SK-N-SH (cell line): Measurements from ENCODE around the gene COL26A1. TPM values are rescaled to one million over a fixed set of nuclear protein-coding genes. Genes with fewer than 3 reads are reported as not detected.

Source experiments
- CTCF ChIA-PET: fragments of 300-600, 350-600 bp; formaldehyde crosslinking; extraction: SDS; loops from one replicate; lab custom pipeline; 2021; lab: Yijun Ruan, JAX
- POLR2A ChIA-PET: fragments of 350-600 bp; sonication (Branson Sonifier 250); formaldehyde crosslinking; extraction: SDS; loops from one replicate; lab custom pipeline; 2020; ENCODE audit warnings: antibody characterized with exemption, inconsistent platforms; lab: Yijun Ruan, JAX
- DNase-seq: peaks from one replicate; pipeline ENCODE4 v3.0.0; 2012
- H2AFZ ChIP-seq: fragments of 200-600 bp; sonication (generic); 2 replicates; pipeline ENCODE4 v1.8.1; 2016; ENCODE audit warnings: antibody characterized with exemption, mild to moderate bottlenecking, low read depth
- H3F3A ChIP-seq: fragments of 200-600 bp; sonication (generic); replicated peaks from 2 replicates; pipeline ENCODE3; 2016; ENCODE audit warnings: antibody characterized with exemption, mild to moderate bottlenecking; ENCODE audit not compliant: insufficient read depth
- H3K27ac ChIP-seq, 2 experiments: fragments of 200-500 bp in 1 of 2; fragments of 200-600 bp in 1 of 2; sonication (Bioruptor generic) in 1 of 2; sonication (generic), shearing (Covaris generic) in 1 of 2; 2 replicates each; pipeline versions ENCODE4 v1.5.1 to v1.6.1; 2014 to 2016; ENCODE audit warnings: low read depth in 2 of 2, inconsistent platforms in 1 of 2, low read length in 1 of 2, mild to moderate bottlenecking in 1 of 2, mixed read lengths in 1 of 2
- H3K27me3 ChIP-seq: fragments of 200-600 bp; sonication (generic), shearing (Covaris generic); 2 replicates; pipeline ENCODE4 v1.6.1; 2016; ENCODE audit warnings: mixed run types; ENCODE audit not compliant: insufficient read depth
- H3K36me3 ChIP-seq, 2 experiments: fragments of 200-500 bp in 1 of 2; fragments of 200-600 bp in 1 of 2; sonication (Bioruptor generic) in 1 of 2; sonication (generic) in 1 of 2; replicated peaks in 1 of 2; 2 replicates each; pipeline versions ENCODE3 to v1.5.1; 2014 to 2016; ENCODE audit warnings: low read length in 1 of 2, mild to moderate bottlenecking in 1 of 2; ENCODE audit not compliant: insufficient read depth in 2 of 2, control insufficient read depth in 1 of 2
- H3K4me1 ChIP-seq, 2 experiments: fragments of 200-500 bp in 1 of 2; fragments of 200-600 bp in 1 of 2; sonication (Bioruptor generic) in 1 of 2; sonication (generic), shearing (Covaris generic) in 1 of 2; 2 replicates each; pipeline versions ENCODE4 v1.5.1 to v1.6.1; 2014 to 2016; ENCODE audit warnings: low read depth in 1 of 2, low read length in 1 of 2, mixed run types in 1 of 2; ENCODE audit not compliant: insufficient read depth in 2 of 2, control insufficient read depth in 1 of 2
- H3K4me2 ChIP-seq: fragments of 200-600 bp; sonication (generic), shearing (Covaris generic); 2 replicates; pipeline ENCODE4 v1.6.1; 2017; ENCODE audit warnings: mixed run types
- H3K4me3 ChIP-seq, 2 experiments: fragments of 200-500 bp in 1 of 2; fragments of 200-600 bp in 1 of 2; sonication (Bioruptor generic) in 1 of 2; sonication (generic), shearing (Covaris generic) in 1 of 2; 2 replicates each; pipeline versions ENCODE4 v1.5.1 to v1.8.1; 2014 to 2016; ENCODE audit warnings: low read depth in 2 of 2, inconsistent platforms in 1 of 2, low read length in 1 of 2, mild to moderate bottlenecking in 1 of 2, mixed read lengths in 1 of 2, moderate library complexity in 1 of 2
- H3K79me2 ChIP-seq: fragments of 200-600 bp; sonication (generic); 2 replicates; pipeline ENCODE4 v1.8.1; 2017; ENCODE audit warnings: mild to moderate bottlenecking; ENCODE audit not compliant: insufficient read depth
- H3K9ac ChIP-seq: fragments of 200-600 bp; sonication (generic); 2 replicates; pipeline ENCODE4 v1.6.1; 2017; ENCODE audit warnings: mixed run types
- H3K9me2 ChIP-seq: fragments of 200-600 bp; sonication (generic); 2 replicates; pipeline ENCODE4 v1.6.1; 2017; ENCODE audit warnings: mixed run types
- H3K9me3 ChIP-seq: fragments of 200-600 bp; sonication (generic); 2 replicates; pipeline ENCODE4 v1.6.1; 2017; ENCODE audit warnings: mixed run types, mild to moderate bottlenecking, moderate library complexity
- H4K20me1 ChIP-seq: fragments of 200-600 bp; sonication (generic); 2 replicates; pipeline ENCODE4 v1.6.1; 2017; ENCODE audit warnings: mild to moderate bottlenecking, mixed run types; ENCODE audit not compliant: insufficient read depth
- CHD2 ChIP-seq: fragments of 150-350 bp; IDR thresholded peaks from 2 replicates; pipeline ENCODE4 v1.6.1; 2018; ENCODE audit warnings: low read length; ENCODE audit not compliant: partially characterized antibody
- ELF1 ChIP-seq: IDR thresholded peaks from 2 replicates; pipeline ENCODE4 v1.4.0; 2012
- EZH2phosphoT487 ChIP-seq: fragments of 200-600 bp; sonication (generic); IDR thresholded peaks from 2 replicates; pipeline ENCODE4 v1.6.1; 2017; ENCODE audit warnings: low read depth, mixed run types, mild to moderate bottlenecking, antibody characterized with exemption, moderate library complexity, borderline replicate concordance
- FOSL2 ChIP-seq: IDR thresholded peaks from 2 replicates; pipeline ENCODE4 v1.4.0; 2012; ENCODE audit warnings: low read depth, mild to moderate bottlenecking, moderate library complexity, borderline replicate concordance
- FOXM1 ChIP-seq: IDR thresholded peaks from 2 replicates; pipeline ENCODE4 v1.4.0; 2012; ENCODE audit warnings: low read depth, mild to moderate bottlenecking
- GABPA ChIP-seq: IDR thresholded peaks from 2 replicates; pipeline ENCODE4 v1.4.0; 2012; ENCODE audit warnings: low read depth, mild to moderate bottlenecking
- JUND ChIP-seq: IDR thresholded peaks from 2 replicates; pipeline ENCODE4 v1.4.0; 2012
- MXI1 ChIP-seq: IDR thresholded peaks from 2 replicates; pipeline ENCODE4 v1.6.1; 2012; ENCODE audit warnings: mild to moderate bottlenecking, low read depth, low read length, improper control_type of control experiment
- NFIC ChIP-seq: IDR thresholded peaks from 2 replicates; pipeline ENCODE4 v1.4.0; 2012; ENCODE audit warnings: borderline replicate concordance
- NRF1 ChIP-seq: IDR thresholded peaks from 2 replicates; pipeline ENCODE4 v1.6.1; 2012; ENCODE audit warnings: low read depth, mild to moderate bottlenecking, low read length
- RCOR1 ChIP-seq: fragments of 150-350 bp; IDR thresholded peaks from 2 replicates; pipeline ENCODE4 v1.6.1; 2017; ENCODE audit warnings: antibody characterized with exemption, low read length
- RFX5 ChIP-seq: IDR thresholded peaks from 2 replicates; pipeline ENCODE4 v1.6.1; 2012; ENCODE audit warnings: mild to moderate bottlenecking, improper control_type of control experiment, low read length
- RXRA ChIP-seq: IDR thresholded peaks from 2 replicates; pipeline ENCODE4 v1.4.0; 2012; ENCODE audit warnings: low read depth, mild to moderate bottlenecking, borderline replicate concordance
- SIN3A ChIP-seq: IDR thresholded peaks from 2 replicates; pipeline ENCODE4 v1.6.1; 2012; ENCODE audit warnings: low read depth, mild to moderate bottlenecking, low read length, moderate library complexity, borderline replicate concordance
- SMC3 ChIP-seq: IDR thresholded peaks from 2 replicates; pipeline ENCODE4 v1.6.1; 2012; ENCODE audit warnings: low read depth, low read length, improper control_type of control experiment
- TEAD4 ChIP-seq: IDR thresholded peaks from 2 replicates; pipeline ENCODE4 v1.4.0; 2012; ENCODE audit warnings: mild to moderate bottlenecking, borderline replicate concordance; ENCODE audit not compliant: insufficient read depth
- YY1 ChIP-seq: IDR thresholded peaks from 2 replicates; pipeline ENCODE4 v1.4.0; 2012; ENCODE audit warnings: low read depth, mild to moderate bottlenecking
- WGBS: methylation state at CpG from one replicate; pipeline ENCODE4 v1.1.6; 2017; ENCODE audit warnings: low lambda C conversion rate; 5-methylcytosine and 5-hydroxymethylcytosine counted together
- polyA plus RNA-seq, 3 experiments: library from polyadenylated mRNA; depleted of rRNA; stranded (reverse); fragments of >200 nt; gene quantifications; 2 replicates each; pipeline ENCODE4 v1.2.3, GENCODE V29; 2012
- TF ChIP-seq, protein P1 (sequence below): IDR thresholded peaks from 2 replicates; pipeline ENCODE4 v1.6.1; 2012; ENCODE audit warnings: mild to moderate bottlenecking, low read depth, low read length, moderate library complexity
- TF ChIP-seq, protein P2 (sequence below): IDR thresholded peaks from 2 replicates; pipeline ENCODE4 v1.4.0; 2012; ENCODE audit warnings: low read depth
- TF ChIP-seq, protein P3 (sequence below): IDR thresholded peaks from 2 replicates; pipeline ENCODE4 v1.4.0; 2012; ENCODE audit warnings: low read depth, borderline replicate concordance
- TF ChIP-seq, protein P4 (sequence below): fragments of 150-350 bp; IDR thresholded peaks from 2 replicates; pipeline ENCODE4 v1.6.1; 2017; ENCODE audit warnings: antibody characterized with exemption, low read length, low read depth, borderline replicate concordance
- TF ChIP-seq, protein P5 (sequence below): fragments of 150-350 bp; IDR thresholded peaks from 2 replicates; pipeline ENCODE4 v1.6.1; 2016; ENCODE audit warnings: mild to moderate bottlenecking, low read depth, low read length

Gene COL26A1
- polyA plus RNA-seq, 1 of the 3 experiments (the other 2 are of a cell fraction) = 0.05 TPM

DNA sequence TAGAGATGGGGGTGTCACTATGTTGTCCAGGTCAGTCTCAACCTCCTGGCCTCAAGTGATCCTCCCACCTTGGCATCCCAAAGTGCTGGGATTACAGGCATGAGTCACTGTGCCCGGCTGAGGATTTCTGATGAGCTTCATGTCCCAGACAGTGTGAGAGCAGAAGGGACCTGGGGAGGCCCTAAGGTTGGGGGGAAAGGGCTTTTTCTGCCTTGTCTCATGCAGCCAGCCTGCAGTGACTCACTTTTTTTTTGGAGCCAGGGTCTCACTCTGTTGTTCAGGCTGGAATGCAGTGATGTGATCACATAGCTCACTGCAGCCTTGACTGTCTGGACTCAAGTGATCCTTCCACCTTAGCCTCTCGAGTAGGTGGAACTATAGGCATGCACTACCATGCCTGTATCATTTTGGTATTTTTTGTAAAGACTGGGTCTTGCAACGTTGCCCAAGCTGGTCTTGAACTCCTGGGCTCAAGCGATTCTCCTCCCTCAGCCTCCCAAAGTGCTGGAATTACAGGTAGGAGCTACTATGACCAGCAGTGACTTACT lies 14.6 kb downstream of the COL26A1 start (continued):
- TF ChIP-seq, protein P1, sequence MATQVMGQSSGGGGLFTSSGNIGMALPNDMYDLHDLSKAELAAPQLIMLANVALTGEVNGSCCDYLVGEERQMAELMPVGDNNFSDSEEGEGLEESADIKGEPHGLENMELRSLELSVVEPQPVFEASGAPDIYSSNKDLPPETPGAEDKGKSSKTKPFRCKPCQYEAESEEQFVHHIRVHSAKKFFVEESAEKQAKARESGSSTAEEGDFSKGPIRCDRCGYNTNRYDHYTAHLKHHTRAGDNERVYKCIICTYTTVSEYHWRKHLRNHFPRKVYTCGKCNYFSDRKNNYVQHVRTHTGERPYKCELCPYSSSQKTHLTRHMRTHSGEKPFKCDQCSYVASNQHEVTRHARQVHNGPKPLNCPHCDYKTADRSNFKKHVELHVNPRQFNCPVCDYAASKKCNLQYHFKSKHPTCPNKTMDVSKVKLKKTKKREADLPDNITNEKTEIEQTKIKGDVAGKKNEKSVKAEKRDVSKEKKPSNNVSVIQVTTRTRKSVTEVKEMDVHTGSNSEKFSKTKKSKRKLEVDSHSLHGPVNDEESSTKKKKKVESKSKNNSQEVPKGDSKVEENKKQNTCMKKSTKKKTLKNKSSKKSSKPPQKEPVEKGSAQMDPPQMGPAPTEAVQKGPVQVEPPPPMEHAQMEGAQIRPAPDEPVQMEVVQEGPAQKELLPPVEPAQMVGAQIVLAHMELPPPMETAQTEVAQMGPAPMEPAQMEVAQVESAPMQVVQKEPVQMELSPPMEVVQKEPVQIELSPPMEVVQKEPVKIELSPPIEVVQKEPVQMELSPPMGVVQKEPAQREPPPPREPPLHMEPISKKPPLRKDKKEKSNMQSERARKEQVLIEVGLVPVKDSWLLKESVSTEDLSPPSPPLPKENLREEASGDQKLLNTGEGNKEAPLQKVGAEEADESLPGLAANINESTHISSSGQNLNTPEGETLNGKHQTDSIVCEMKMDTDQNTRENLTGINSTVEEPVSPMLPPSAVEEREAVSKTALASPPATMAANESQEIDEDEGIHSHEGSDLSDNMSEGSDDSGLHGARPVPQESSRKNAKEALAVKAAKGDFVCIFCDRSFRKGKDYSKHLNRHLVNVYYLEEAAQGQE = no peak
- TF ChIP-seq CHD2 = no peak
- TF ChIP-seq SIN3A = no peak

DNA sequence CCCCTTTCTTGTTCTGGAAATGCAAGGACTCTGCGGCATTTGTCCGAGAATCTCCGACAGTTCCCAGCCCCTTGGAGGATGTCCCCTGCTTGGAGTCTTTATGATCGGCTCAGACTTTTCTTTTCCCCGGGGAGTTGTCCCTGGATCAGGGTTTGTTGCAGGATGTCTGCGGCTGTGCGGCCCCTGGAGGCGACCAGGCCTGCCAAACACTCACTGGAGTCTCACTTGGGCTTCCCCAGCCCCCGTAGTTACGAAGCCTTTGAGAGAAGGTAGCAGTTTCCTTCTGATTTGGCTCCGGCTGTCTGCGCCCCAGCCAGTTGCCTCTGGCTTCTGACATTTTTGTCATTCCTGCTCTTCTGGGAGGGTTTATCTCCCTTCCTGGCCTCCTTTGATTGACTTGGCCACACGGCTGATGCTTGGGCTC lies 16.1 kb downstream of the COL26A1 start:
- Histone ChIP-seq H2AFZ (no peak overlapping the region), H3K79me2 (no peaks in the 10 kb centered on the region), H3K27me3 (0 out of 2 replicates have a peak, but pooled peaks cover 5% of the 10 kb centered on the region), H3K9me3 (no peaks in the 10 kb centered on the region), H3K36me3 (no peaks in the 10 kb centered on the region), H3F3A (no peaks in the 10 kb centered on the region), H3K9ac (no peak overlapping the region), H3K4me1 (peaks cover 0 to 2% of the 10 kb centered on the region in 2 experiments; a peak in 1 of 4 replicates), H3K27ac (no peak overlapping the region), H4K20me1 (no peaks in the 10 kb centered on the region), H3K9me2 (no peaks in the 10 kb centered on the region), H3K4me2 (no peak overlapping the region), H3K4me3 (no peak overlapping the region)
- ChIA-PET CTCF (interaction anchor here (1.0 to 3.6 kb wide), 4 partner anchors 11 to 33 kb away, joined by 3 to 28 read pairs (median 4); partner anchors contain the start of gene COL26A1), POLR2A (no interaction called here)
- peak; percentile 36 for DNase-seq
- TF ChIP-seq FOXM1 = no peak
- no peak for TF ChIP-seq CHD2
- no peak for TF ChIP-seq JUND
- TF ChIP-seq, protein P2, sequence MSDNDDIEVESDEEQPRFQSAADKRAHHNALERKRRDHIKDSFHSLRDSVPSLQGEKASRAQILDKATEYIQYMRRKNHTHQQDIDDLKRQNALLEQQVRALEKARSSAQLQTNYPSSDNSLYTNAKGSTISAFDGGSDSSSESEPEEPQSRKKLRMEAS = no peak
- TF ChIP-seq, protein P3, sequence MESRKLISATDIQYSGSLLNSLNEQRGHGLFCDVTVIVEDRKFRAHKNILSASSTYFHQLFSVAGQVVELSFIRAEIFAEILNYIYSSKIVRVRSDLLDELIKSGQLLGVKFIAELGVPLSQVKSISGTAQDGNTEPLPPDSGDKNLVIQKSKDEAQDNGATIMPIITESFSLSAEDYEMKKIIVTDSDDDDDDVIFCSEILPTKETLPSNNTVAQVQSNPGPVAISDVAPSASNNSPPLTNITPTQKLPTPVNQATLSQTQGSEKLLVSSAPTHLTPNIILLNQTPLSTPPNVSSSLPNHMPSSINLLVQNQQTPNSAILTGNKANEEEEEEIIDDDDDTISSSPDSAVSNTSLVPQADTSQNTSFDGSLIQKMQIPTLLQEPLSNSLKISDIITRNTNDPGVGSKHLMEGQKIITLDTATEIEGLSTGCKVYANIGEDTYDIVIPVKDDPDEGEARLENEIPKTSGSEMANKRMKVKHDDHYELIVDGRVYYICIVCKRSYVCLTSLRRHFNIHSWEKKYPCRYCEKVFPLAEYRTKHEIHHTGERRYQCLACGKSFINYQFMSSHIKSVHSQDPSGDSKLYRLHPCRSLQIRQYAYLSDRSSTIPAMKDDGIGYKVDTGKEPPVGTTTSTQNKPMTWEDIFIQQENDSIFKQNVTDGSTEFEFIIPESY = no peak
- TF ChIP-seq GABPA = no peak
- TF ChIP-seq, protein P4, sequence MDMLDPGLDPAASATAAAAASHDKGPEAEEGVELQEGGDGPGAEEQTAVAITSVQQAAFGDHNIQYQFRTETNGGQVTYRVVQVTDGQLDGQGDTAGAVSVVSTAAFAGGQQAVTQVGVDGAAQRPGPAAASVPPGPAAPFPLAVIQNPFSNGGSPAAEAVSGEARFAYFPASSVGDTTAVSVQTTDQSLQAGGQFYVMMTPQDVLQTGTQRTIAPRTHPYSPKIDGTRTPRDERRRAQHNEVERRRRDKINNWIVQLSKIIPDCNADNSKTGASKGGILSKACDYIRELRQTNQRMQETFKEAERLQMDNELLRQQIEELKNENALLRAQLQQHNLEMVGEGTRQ = no peak
- no peak for TF ChIP-seq EZH2phosphoT487
- TF ChIP-seq RFX5 = no peak
- no peak for TF ChIP-seq SMC3
- no peak for TF ChIP-seq TEAD4
- no peak for TF ChIP-seq RCOR1
- no peak for TF ChIP-seq ELF1
- no peak for TF ChIP-seq NRF1
- no peak for TF ChIP-seq RXRA
- TF ChIP-seq YY1 = no peak
- TF ChIP-seq NFIC = no peak
- no peak for TF ChIP-seq FOSL2
- TF ChIP-seq MXI1 = no peak
- TF ChIP-seq, protein P5, sequence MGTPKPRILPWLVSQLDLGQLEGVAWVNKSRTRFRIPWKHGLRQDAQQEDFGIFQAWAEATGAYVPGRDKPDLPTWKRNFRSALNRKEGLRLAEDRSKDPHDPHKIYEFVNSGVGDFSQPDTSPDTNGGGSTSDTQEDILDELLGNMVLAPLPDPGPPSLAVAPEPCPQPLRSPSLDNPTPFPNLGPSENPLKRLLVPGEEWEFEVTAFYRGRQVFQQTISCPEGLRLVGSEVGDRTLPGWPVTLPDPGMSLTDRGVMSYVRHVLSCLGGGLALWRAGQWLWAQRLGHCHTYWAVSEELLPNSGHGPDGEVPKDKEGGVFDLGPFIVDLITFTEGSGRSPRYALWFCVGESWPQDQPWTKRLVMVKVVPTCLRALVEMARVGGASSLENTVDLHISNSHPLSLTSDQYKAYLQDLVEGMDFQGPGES = no peak
- 73% methylated on average over 12 of the region's 13 CpGs for WGBS
